CD14-positive monocyte (primary cell): ENCODE measurements around the gene ASCC1. TPM values are rescaled to one million over a fixed set of nuclear protein-coding genes. Genes with fewer than 3 reads are reported as not detected.

ENCODE experiments used
- DNase-seq, 3 donors: peaks; one replicate each; pipeline ENCODE4 v3.0.0-alpha.2; 2011 to 2022
- H2AFZ ChIP-seq: 2 replicates; pipeline ENCODE4 v1.6.0; 2012; ENCODE audit warnings: mild to moderate bottlenecking, low read depth, low read length, inconsistent platforms; ENCODE audit not compliant: insufficient read depth, poor library complexity, severe bottlenecking
- H3K27ac ChIP-seq, 2 donors: 1 replicate in 1 of 2; 2 replicates in 1 of 2; pipeline ENCODE4 v1.5.1; 2012 to 2013; ENCODE audit warnings: low read length in 2 of 2, control low read depth in 1 of 2, inconsistent platforms in 1 of 2, low read depth in 1 of 2, mild to moderate bottlenecking in 1 of 2
- H3K27me3 ChIP-seq, 2 donors: one replicate each; pipeline versions ENCODE4 v1.6.0 to v1.6.1; 2011 to 2013; ENCODE audit warnings: low read length in 2 of 2; ENCODE audit not compliant: control insufficient read depth in 2 of 2, insufficient read depth in 2 of 2
- H3K36me3 ChIP-seq, 2 donors: replicated peaks in 1 of 2; 1 replicate in 1 of 2; 2 replicates in 1 of 2; pipeline versions ENCODE4 v1.5.1 to v1.6.1; 2012 to 2013; ENCODE audit warnings: low read length in 2 of 2, control low read depth in 1 of 2, inconsistent platforms in 1 of 2, mild to moderate bottlenecking in 1 of 2; ENCODE audit not compliant: insufficient read depth in 2 of 2, control insufficient read depth in 1 of 2
- H3K4me1 ChIP-seq, 2 donors: 1 replicate in 1 of 2; 2 replicates in 1 of 2; pipeline versions ENCODE4 v1.5.1 to v1.6.1; 2012 to 2013; ENCODE audit warnings: low read length in 2 of 2, control low read depth in 1 of 2, inconsistent platforms in 1 of 2, mild to moderate bottlenecking in 1 of 2, moderate library complexity in 1 of 2; ENCODE audit not compliant: insufficient read depth in 2 of 2, control insufficient read depth in 1 of 2
- H3K4me2 ChIP-seq: replicated peaks from 2 replicates; pipeline ENCODE3; 2012; ENCODE audit warnings: low read length, moderate library complexity, mild to moderate bottlenecking; ENCODE audit not compliant: poor library complexity, severe bottlenecking; ENCODE audit errors: extremely low read depth
- H3K4me3 ChIP-seq, 3 experiments: fragments of 200-600 bp in 1 of 3; sonication (generic) in 1 of 3; replicated peaks in 1 of 3; 1 replicate in 2 of 3; 2 replicates in 1 of 3; pipeline ENCODE4 v1.5.1; 2011 to 2013; ENCODE audit warnings: low read length in 3 of 3, mild to moderate bottlenecking in 3 of 3, control low read depth in 2 of 3, low read depth in 2 of 3, inconsistent platforms in 1 of 3, moderate library complexity in 1 of 3
- H3K79me2 ChIP-seq: 2 replicates; pipeline ENCODE4 v1.6.0; 2012; ENCODE audit warnings: mild to moderate bottlenecking, control low read depth, inconsistent platforms, low read length, moderate library complexity; ENCODE audit not compliant: insufficient read depth
- H3K9ac ChIP-seq: 2 replicates; pipeline ENCODE4 v1.6.0; 2017; ENCODE audit warnings: low read length, mild to moderate bottlenecking; ENCODE audit not compliant: insufficient read depth, poor library complexity, severe bottlenecking
- H3K9me3 ChIP-seq, 2 donors: replicated peaks in 1 of 2; 1 replicate in 1 of 2; 2 replicates in 1 of 2; pipeline versions ENCODE4 v1.5.1 to v1.6.1; 2012 to 2013; ENCODE audit warnings: low read length in 2 of 2, control low read depth in 1 of 2; ENCODE audit not compliant: control insufficient read depth in 1 of 2, insufficient read depth in 1 of 2
- H4K20me1 ChIP-seq: 2 replicates; pipeline ENCODE4 v1.6.0; 2012; ENCODE audit warnings: mild to moderate bottlenecking, low read length, control low read depth, moderate library complexity; ENCODE audit not compliant: insufficient read depth
- H3K27ac Mint-ChIP-seq, 7 donors: one replicate each; pipeline ENCODE4 v1.8.0; 2020; ENCODE audit warnings: mild to moderate bottlenecking in 7 of 7, mixed read lengths in 7 of 7, moderate library complexity in 6 of 7, inconsistent platforms in 2 of 7
- H3K27me3 Mint-ChIP-seq, 3 donors: one replicate each; pipeline ENCODE4 v1.8.0; 2021 to 2022; ENCODE audit warnings: low read depth in 3 of 3, mild to moderate bottlenecking in 3 of 3, mixed read lengths in 3 of 3, moderate library complexity in 3 of 3, inconsistent platforms in 1 of 3
- H3K36me3 Mint-ChIP-seq, 2 donors: one replicate each; pipeline ENCODE4 v1.8.0; 2020; ENCODE audit warnings: mixed read lengths in 2 of 2, inconsistent platforms in 1 of 2, mild to moderate bottlenecking in 1 of 2
- H3K4me1 Mint-ChIP-seq: one replicate; pipeline ENCODE4 v1.8.0; 2020; ENCODE audit warnings: mild to moderate bottlenecking, mixed read lengths
- H3K4me3 Mint-ChIP-seq, 2 donors: one replicate each; pipeline ENCODE4 v1.8.0; 2020; ENCODE audit warnings: mild to moderate bottlenecking in 2 of 2, mixed read lengths in 2 of 2, moderate library complexity in 1 of 2
- H3K9me3 Mint-ChIP-seq, 7 donors: one replicate each; pipeline ENCODE4 v1.8.0; 2020 to 2022; ENCODE audit warnings: mixed read lengths in 7 of 7, mild to moderate bottlenecking in 6 of 7, moderate library complexity in 6 of 7, inconsistent platforms in 2 of 7
- CTCF ChIP-seq: fragments of 200-600 bp; IDR thresholded peaks from one replicate; pipeline ENCODE4 v1.8.0; 2022; ENCODE audit warnings: antibody characterized with exemption, mild to moderate bottlenecking
- WGBS: methylation state at CpG from one replicate; pipeline ENCODE4 v1.1.5; 2013; ENCODE audit warnings: missing lambda C conversion rate; ENCODE audit not compliant: insufficient coverage; 5-methylcytosine and 5-hydroxymethylcytosine counted together
- intact Hi-C, 2 donors: fragments of 100-400 bp; cut with micrococcal nuclease; formaldehyde crosslinking; loops; one replicate each; pipeline versions ENCODE4 v1.15.0 to v1.15.1; 2023
- polyA plus RNA-seq, 3 donors: library from polyadenylated mRNA; depleted of rRNA in 1 of 3; unstranded in 2 of 3; stranded (reverse) in 1 of 3; fragments of 300-500 nt in 2 of 3; fragments of >200 nt in 1 of 3; fragmentation: Illumina TruSeq in 2 of 3; gene quantifications; 1 replicate in 2 of 3; 2 replicates in 1 of 3; pipeline ENCODE4 v1.2.3, GENCODE V29; 2012 to 2021

ASCC1 gene
- polyA plus RNA-seq, 3 donors, result 8.2 to 20.9 (median 17.9) TPM

GRCh38 chr10:72075376-72076115 lies 140.5 kb downstream of the ASCC1 start:
- Mint-ChIP-seq H3K4me1 (peaks cover 6% of the 10 kb centered on the region), H3K27ac (peak overlapping the region in 1 of 7 donors; percentile 5), H3K27me3 (peaks cover 4 to 10% (median 5%) of the 10 kb centered on the region in 3 donors), H3K9me3 (peaks cover 0 to 7% (median 5%) of the 10 kb centered on the region in 7 donors), H3K4me3 (no peak overlapping the region), H3K36me3 (no peaks in the 10 kb centered on the region)
- Histone ChIP-seq H3K4me1 (no peaks in the 10 kb centered on the region), H4K20me1 (no peaks in the 10 kb centered on the region), H3K27ac (no peak overlapping the region), H3K27me3 (no peaks in the 10 kb centered on the region), H2AFZ (no peak overlapping the region), H3K9me3 (peaks cover 0 to 4% of the 10 kb centered on the region in 2 donors), H3K36me3 (no peaks in the 10 kb centered on the region), H3K79me2 (no peaks in the 10 kb centered on the region), H3K4me3 (no peak overlapping the region), H3K9ac (no peak overlapping the region), H3K4me2 (no peak overlapping the region)
- TF ChIP-seq CTCF, result no peak
- intact Hi-C loops, result no loop called here
- DNase-seq, result no peak
- 88% methylated on average over 9 of the region's 12 CpGs for WGBS

- H3K36me3 ChIP-seq, result no peaks in the 10 kb centered on the region
- no peak overlapping the region for H3K27ac ChIP-seq
- no peak overlapping the region for H3K9ac ChIP-seq
- intact Hi-C loops, result no loop called here
- 71% methylated on average over 7 of the region's 18 CpGs for WGBS
- H3K27me3 Mint-ChIP-seq, result peaks cover 4 to 8% (median 5%) of the 10 kb centered on the region in 3 donors
- no peaks in the 10 kb centered on the region for H3K79me2 ChIP-seq
- peaks cover 0 to 7% (median 5%) of the 10 kb centered on the region in 7 donors for H3K9me3 Mint-ChIP-seq
- no peak for DNase-seq
- H3K36me3 Mint-ChIP-seq, result no peaks in the 10 kb centered on the region
- H3K9me3 ChIP-seq, result peaks cover 0 to 4% of the 10 kb centered on the region in 2 donors
- H2AFZ ChIP-seq, result no peak overlapping the region
- peaks cover 1% of the 10 kb centered on the region for H3K4me1 Mint-ChIP-seq
- H3K4me2 ChIP-seq, result no peak overlapping the region
- H3K4me1 ChIP-seq, result no peaks in the 10 kb centered on the region
- TF ChIP-seq CTCF, result no peak
- H3K4me3 ChIP-seq, result no peak overlapping the region
- no peak overlapping the region for H3K27ac Mint-ChIP-seq
- no peaks in the 10 kb centered on the region for H4K20me1 ChIP-seq
- no peak overlapping the region for H3K4me3 Mint-ChIP-seq
- no peaks in the 10 kb centered on the region for H3K27me3 ChIP-seq
These were observed 141.3 kb downstream of the ASCC1 start for GRCh38 chr10:72074574-72075375.
